SK-N-SH (cell line): Measurements from ENCODE around the gene ROMO1. TPM values are rescaled to one million over a fixed set of nuclear protein-coding genes. Genes with fewer than 3 reads are reported as not detected.

Experiments
- CTCF ChIA-PET: fragments of 300-600, 350-600 bp; formaldehyde crosslinking; extraction: SDS; loops from one replicate; lab custom pipeline; 2021; lab: Yijun Ruan, JAX
- POLR2A ChIA-PET: fragments of 350-600 bp; sonication (Branson Sonifier 250); formaldehyde crosslinking; extraction: SDS; loops from one replicate; lab custom pipeline; 2020; ENCODE audit warnings: antibody characterized with exemption, inconsistent platforms; lab: Yijun Ruan, JAX
- DNase-seq: peaks from one replicate; pipeline ENCODE4 v3.0.0; 2012
- H2AFZ ChIP-seq: fragments of 200-600 bp; sonication (generic); 2 replicates; pipeline ENCODE4 v1.8.1; 2016; ENCODE audit warnings: antibody characterized with exemption, mild to moderate bottlenecking, low read depth
- H3F3A ChIP-seq: fragments of 200-600 bp; sonication (generic); replicated peaks from 2 replicates; pipeline ENCODE3; 2016; ENCODE audit warnings: antibody characterized with exemption, mild to moderate bottlenecking; ENCODE audit not compliant: insufficient read depth
- H3K27ac ChIP-seq, 2 experiments: fragments of 200-500 bp in 1 of 2; fragments of 200-600 bp in 1 of 2; sonication (Bioruptor generic) in 1 of 2; sonication (generic), shearing (Covaris generic) in 1 of 2; 2 replicates each; pipeline versions ENCODE4 v1.5.1 to v1.6.1; 2014 to 2016; ENCODE audit warnings: low read depth in 2 of 2, inconsistent platforms in 1 of 2, low read length in 1 of 2, mild to moderate bottlenecking in 1 of 2, mixed read lengths in 1 of 2
- H3K27me3 ChIP-seq: fragments of 200-600 bp; sonication (generic), shearing (Covaris generic); 2 replicates; pipeline ENCODE4 v1.6.1; 2016; ENCODE audit warnings: mixed run types; ENCODE audit not compliant: insufficient read depth
- H3K36me3 ChIP-seq, 2 experiments: fragments of 200-500 bp in 1 of 2; fragments of 200-600 bp in 1 of 2; sonication (Bioruptor generic) in 1 of 2; sonication (generic) in 1 of 2; replicated peaks in 1 of 2; 2 replicates each; pipeline versions ENCODE3 to v1.5.1; 2014 to 2016; ENCODE audit warnings: low read length in 1 of 2, mild to moderate bottlenecking in 1 of 2; ENCODE audit not compliant: insufficient read depth in 2 of 2, control insufficient read depth in 1 of 2
- H3K4me1 ChIP-seq, 2 experiments: fragments of 200-500 bp in 1 of 2; fragments of 200-600 bp in 1 of 2; sonication (Bioruptor generic) in 1 of 2; sonication (generic), shearing (Covaris generic) in 1 of 2; 2 replicates each; pipeline versions ENCODE4 v1.5.1 to v1.6.1; 2014 to 2016; ENCODE audit warnings: low read depth in 1 of 2, low read length in 1 of 2, mixed run types in 1 of 2; ENCODE audit not compliant: insufficient read depth in 2 of 2, control insufficient read depth in 1 of 2
- H3K4me2 ChIP-seq: fragments of 200-600 bp; sonication (generic), shearing (Covaris generic); 2 replicates; pipeline ENCODE4 v1.6.1; 2017; ENCODE audit warnings: mixed run types
- H3K4me3 ChIP-seq, 2 experiments: fragments of 200-500 bp in 1 of 2; fragments of 200-600 bp in 1 of 2; sonication (Bioruptor generic) in 1 of 2; sonication (generic), shearing (Covaris generic) in 1 of 2; 2 replicates each; pipeline versions ENCODE4 v1.5.1 to v1.8.1; 2014 to 2016; ENCODE audit warnings: low read depth in 2 of 2, inconsistent platforms in 1 of 2, low read length in 1 of 2, mild to moderate bottlenecking in 1 of 2, mixed read lengths in 1 of 2, moderate library complexity in 1 of 2
- H3K79me2 ChIP-seq: fragments of 200-600 bp; sonication (generic); 2 replicates; pipeline ENCODE4 v1.8.1; 2017; ENCODE audit warnings: mild to moderate bottlenecking; ENCODE audit not compliant: insufficient read depth
- H3K9ac ChIP-seq: fragments of 200-600 bp; sonication (generic); 2 replicates; pipeline ENCODE4 v1.6.1; 2017; ENCODE audit warnings: mixed run types
- H3K9me2 ChIP-seq: fragments of 200-600 bp; sonication (generic); 2 replicates; pipeline ENCODE4 v1.6.1; 2017; ENCODE audit warnings: mixed run types
- H3K9me3 ChIP-seq: fragments of 200-600 bp; sonication (generic); 2 replicates; pipeline ENCODE4 v1.6.1; 2017; ENCODE audit warnings: mixed run types, mild to moderate bottlenecking, moderate library complexity
- H4K20me1 ChIP-seq: fragments of 200-600 bp; sonication (generic); 2 replicates; pipeline ENCODE4 v1.6.1; 2017; ENCODE audit warnings: mild to moderate bottlenecking, mixed run types; ENCODE audit not compliant: insufficient read depth
- CHD2 ChIP-seq: fragments of 150-350 bp; IDR thresholded peaks from 2 replicates; pipeline ENCODE4 v1.6.1; 2018; ENCODE audit warnings: low read length; ENCODE audit not compliant: partially characterized antibody
- ELF1 ChIP-seq: IDR thresholded peaks from 2 replicates; pipeline ENCODE4 v1.4.0; 2012
- EP300 ChIP-seq, 2 experiments: IDR thresholded peaks; 2 replicates each; pipeline versions ENCODE4 v1.4.0 to v1.6.1; 2012; ENCODE audit warnings: borderline replicate concordance in 1 of 2, low read depth in 1 of 2, low read length in 1 of 2
- EZH2phosphoT487 ChIP-seq: fragments of 200-600 bp; sonication (generic); IDR thresholded peaks from 2 replicates; pipeline ENCODE4 v1.6.1; 2017; ENCODE audit warnings: low read depth, mixed run types, mild to moderate bottlenecking, antibody characterized with exemption, moderate library complexity, borderline replicate concordance
- FOXM1 ChIP-seq: IDR thresholded peaks from 2 replicates; pipeline ENCODE4 v1.4.0; 2012; ENCODE audit warnings: low read depth, mild to moderate bottlenecking
- GABPA ChIP-seq: IDR thresholded peaks from 2 replicates; pipeline ENCODE4 v1.4.0; 2012; ENCODE audit warnings: low read depth, mild to moderate bottlenecking
- GATA2 ChIP-seq: sonication (generic); formaldehyde crosslinking; IDR thresholded peaks from 2 replicates; pipeline ENCODE4 v1.5.0; 2020; ENCODE audit warnings: mild to moderate bottlenecking, missing genetic modification reagents
- MXI1 ChIP-seq: IDR thresholded peaks from 2 replicates; pipeline ENCODE4 v1.6.1; 2012; ENCODE audit warnings: mild to moderate bottlenecking, low read depth, low read length, improper control_type of control experiment
- NRF1 ChIP-seq: IDR thresholded peaks from 2 replicates; pipeline ENCODE4 v1.6.1; 2012; ENCODE audit warnings: low read depth, mild to moderate bottlenecking, low read length
- RCOR1 ChIP-seq: fragments of 150-350 bp; IDR thresholded peaks from 2 replicates; pipeline ENCODE4 v1.6.1; 2017; ENCODE audit warnings: antibody characterized with exemption, low read length
- RFX5 ChIP-seq: IDR thresholded peaks from 2 replicates; pipeline ENCODE4 v1.6.1; 2012; ENCODE audit warnings: mild to moderate bottlenecking, improper control_type of control experiment, low read length
- TAF1 ChIP-seq: IDR thresholded peaks from 2 replicates; pipeline ENCODE4 v1.6.1; 2012; ENCODE audit warnings: low read depth, mild to moderate bottlenecking, low read length, moderate library complexity, borderline replicate concordance
- TEAD4 ChIP-seq: IDR thresholded peaks from 2 replicates; pipeline ENCODE4 v1.4.0; 2012; ENCODE audit warnings: mild to moderate bottlenecking, borderline replicate concordance; ENCODE audit not compliant: insufficient read depth
- WGBS: methylation state at CpG from one replicate; pipeline ENCODE4 v1.1.6; 2017; ENCODE audit warnings: low lambda C conversion rate; 5-methylcytosine and 5-hydroxymethylcytosine counted together
- polyA plus RNA-seq, 3 experiments: library from polyadenylated mRNA; depleted of rRNA; stranded (reverse); fragments of >200 nt; gene quantifications; 2 replicates each; pipeline ENCODE4 v1.2.3, GENCODE V29; 2012
- TF ChIP-seq, protein P1 (sequence below): IDR thresholded peaks from 2 replicates; pipeline ENCODE4 v1.6.1; 2012; ENCODE audit warnings: mild to moderate bottlenecking, low read depth, low read length, moderate library complexity
- TF ChIP-seq, protein P2 (sequence below): IDR thresholded peaks from 2 replicates; pipeline ENCODE4; 2012
- TF ChIP-seq, protein P3 (sequence below): fragments of 150-350 bp; IDR thresholded peaks from 2 replicates; pipeline ENCODE4 v1.6.1; 2016; ENCODE audit warnings: mild to moderate bottlenecking, low read depth, low read length
- TF ChIP-seq, protein P4 (sequence below): IDR thresholded peaks from 2 replicates; pipeline ENCODE4 v1.4.0; 2012; ENCODE audit warnings: low read depth

ROMO1 gene
- polyA plus RNA-seq, 1 of the 3 experiments (the other 2 are of a cell fraction) = 1,273 TPM

DNA sequence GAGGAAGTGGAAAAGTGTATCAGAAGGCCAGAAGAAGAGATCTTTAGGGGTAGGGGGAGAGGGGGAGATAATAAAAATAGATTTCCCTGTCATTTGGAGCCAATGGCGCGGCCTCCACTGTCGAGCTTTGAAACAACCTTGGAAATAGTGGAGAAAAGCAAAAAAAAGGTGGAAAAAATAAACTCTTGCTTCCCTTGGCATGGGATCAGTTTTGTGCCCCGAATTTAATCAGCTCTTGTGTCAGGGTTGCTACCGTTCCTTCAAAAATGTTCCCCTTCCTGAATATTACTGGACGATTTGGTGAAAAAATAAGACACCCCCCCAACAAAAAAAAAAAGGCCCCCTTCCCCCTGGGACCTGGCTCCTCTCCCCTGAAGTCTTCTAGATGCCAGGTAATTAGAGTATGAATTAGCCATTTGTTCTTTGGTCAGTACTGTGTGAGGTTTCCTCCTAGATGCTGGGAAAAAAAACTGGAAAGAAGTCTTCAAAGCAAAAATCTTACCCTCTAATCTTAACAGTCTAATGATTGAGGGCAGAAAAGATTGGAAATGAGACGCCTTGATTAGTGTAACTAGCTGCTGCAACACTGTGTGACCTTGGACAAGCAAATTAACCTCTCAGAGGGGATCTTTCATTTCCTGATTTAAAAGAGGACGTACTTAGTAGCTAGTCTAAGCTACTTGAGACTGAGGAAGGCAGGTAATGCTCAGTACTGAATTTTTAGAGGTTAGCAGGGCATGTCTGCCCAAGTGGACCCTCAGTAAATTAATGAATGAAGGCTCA is 43.7 kb downstream of the ROMO1 start:
- WGBS = 5% methylated on average over 8 of the region's 8 CpGs
- peaks cover 12% of the 10 kb centered on the region in 2 experiments; a peak in 3 of 4 replicates for H3K4me1 ChIP-seq
- CTCF ChIA-PET = interaction anchor here (1.1 to 3.7 kb wide), 8 partner anchors 20 to 151 kb away, joined by 3 to 40 read pairs (median 4); partner anchors contain the start of genes NFS1, PHF20 and ROMO1
- H3K27me3 ChIP-seq = no peaks in the 10 kb centered on the region
- no peaks in the 10 kb centered on the region for H3K9me2 ChIP-seq
- peak overlapping the region; percentile 67 to 68 for H3K4me3 ChIP-seq
- peak overlapping the region; percentile 97 for H3K9ac ChIP-seq
- peaks cover 52% of the 10 kb centered on the region for H3K79me2 ChIP-seq
- peak; percentile 19 for DNase-seq
- peaks cover 27 to 29% of the 10 kb centered on the region in 2 experiments for H3K36me3 ChIP-seq
- POLR2A ChIA-PET = interaction anchor here (0.6 to 2.2 kb wide), 29 partner anchors 8 to 211 kb away, joined by 3 to 36 read pairs (median 5); partner anchors contain the start of genes ERGIC3, NFS1, PHF20 and ROMO1
- H3K4me2 ChIP-seq = peak overlapping the region; percentile 73
- peak overlapping the region; percentile 52; the same call in 1 of the 2 replicates for H2AFZ ChIP-seq
- H3K27ac ChIP-seq = peak overlapping the region; percentile 90 to 93
- H3K9me3 ChIP-seq = no peaks in the 10 kb centered on the region
- H4K20me1 ChIP-seq = peaks cover 34% of the 10 kb centered on the region
- TF ChIP-seq, protein P1, sequence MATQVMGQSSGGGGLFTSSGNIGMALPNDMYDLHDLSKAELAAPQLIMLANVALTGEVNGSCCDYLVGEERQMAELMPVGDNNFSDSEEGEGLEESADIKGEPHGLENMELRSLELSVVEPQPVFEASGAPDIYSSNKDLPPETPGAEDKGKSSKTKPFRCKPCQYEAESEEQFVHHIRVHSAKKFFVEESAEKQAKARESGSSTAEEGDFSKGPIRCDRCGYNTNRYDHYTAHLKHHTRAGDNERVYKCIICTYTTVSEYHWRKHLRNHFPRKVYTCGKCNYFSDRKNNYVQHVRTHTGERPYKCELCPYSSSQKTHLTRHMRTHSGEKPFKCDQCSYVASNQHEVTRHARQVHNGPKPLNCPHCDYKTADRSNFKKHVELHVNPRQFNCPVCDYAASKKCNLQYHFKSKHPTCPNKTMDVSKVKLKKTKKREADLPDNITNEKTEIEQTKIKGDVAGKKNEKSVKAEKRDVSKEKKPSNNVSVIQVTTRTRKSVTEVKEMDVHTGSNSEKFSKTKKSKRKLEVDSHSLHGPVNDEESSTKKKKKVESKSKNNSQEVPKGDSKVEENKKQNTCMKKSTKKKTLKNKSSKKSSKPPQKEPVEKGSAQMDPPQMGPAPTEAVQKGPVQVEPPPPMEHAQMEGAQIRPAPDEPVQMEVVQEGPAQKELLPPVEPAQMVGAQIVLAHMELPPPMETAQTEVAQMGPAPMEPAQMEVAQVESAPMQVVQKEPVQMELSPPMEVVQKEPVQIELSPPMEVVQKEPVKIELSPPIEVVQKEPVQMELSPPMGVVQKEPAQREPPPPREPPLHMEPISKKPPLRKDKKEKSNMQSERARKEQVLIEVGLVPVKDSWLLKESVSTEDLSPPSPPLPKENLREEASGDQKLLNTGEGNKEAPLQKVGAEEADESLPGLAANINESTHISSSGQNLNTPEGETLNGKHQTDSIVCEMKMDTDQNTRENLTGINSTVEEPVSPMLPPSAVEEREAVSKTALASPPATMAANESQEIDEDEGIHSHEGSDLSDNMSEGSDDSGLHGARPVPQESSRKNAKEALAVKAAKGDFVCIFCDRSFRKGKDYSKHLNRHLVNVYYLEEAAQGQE = no peak
- TF ChIP-seq EZH2phosphoT487 (no peak), TEAD4 (no peak), MXI1 (no peak), NRF1 (no peak), GATA2 (CRISPR knock-in tag) (no peak), RFX5 (no peak), RCOR1 (no peak), FOXM1 (no peak), CHD2 (no peak), TAF1 (no peak), ELF1 (no peak), GABPA (no peak), EP300 (IDR thresholded peaks at IDR 0.05; ENCODE audit: borderline replicate concordance in 1 of 2, low read depth in 1 of 2, low read length in 1 of 2) (no peak)
- TF ChIP-seq, protein P2, sequence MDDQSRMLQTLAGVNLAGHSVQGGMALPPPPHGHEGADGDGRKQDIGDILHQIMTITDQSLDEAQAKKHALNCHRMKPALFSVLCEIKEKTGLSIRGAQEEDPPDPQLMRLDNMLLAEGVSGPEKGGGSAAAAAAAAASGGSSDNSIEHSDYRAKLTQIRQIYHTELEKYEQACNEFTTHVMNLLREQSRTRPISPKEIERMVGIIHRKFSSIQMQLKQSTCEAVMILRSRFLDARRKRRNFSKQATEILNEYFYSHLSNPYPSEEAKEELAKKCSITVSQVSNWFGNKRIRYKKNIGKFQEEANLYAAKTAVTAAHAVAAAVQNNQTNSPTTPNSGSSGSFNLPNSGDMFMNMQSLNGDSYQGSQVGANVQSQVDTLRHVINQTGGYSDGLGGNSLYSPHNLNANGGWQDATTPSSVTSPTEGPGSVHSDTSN = no peak
- TF ChIP-seq, protein P3, sequence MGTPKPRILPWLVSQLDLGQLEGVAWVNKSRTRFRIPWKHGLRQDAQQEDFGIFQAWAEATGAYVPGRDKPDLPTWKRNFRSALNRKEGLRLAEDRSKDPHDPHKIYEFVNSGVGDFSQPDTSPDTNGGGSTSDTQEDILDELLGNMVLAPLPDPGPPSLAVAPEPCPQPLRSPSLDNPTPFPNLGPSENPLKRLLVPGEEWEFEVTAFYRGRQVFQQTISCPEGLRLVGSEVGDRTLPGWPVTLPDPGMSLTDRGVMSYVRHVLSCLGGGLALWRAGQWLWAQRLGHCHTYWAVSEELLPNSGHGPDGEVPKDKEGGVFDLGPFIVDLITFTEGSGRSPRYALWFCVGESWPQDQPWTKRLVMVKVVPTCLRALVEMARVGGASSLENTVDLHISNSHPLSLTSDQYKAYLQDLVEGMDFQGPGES = no peak
- TF ChIP-seq, protein P4, sequence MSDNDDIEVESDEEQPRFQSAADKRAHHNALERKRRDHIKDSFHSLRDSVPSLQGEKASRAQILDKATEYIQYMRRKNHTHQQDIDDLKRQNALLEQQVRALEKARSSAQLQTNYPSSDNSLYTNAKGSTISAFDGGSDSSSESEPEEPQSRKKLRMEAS = no peak
- peaks cover 16% of the 10 kb centered on the region for H3F3A ChIP-seq
